ENCODE results near the gene FOXN3. TPM values are rescaled to one million over a fixed set of nuclear protein-coding genes. Genes with fewer than 3 reads are reported as not detected.
A peak's percentile ranks its signal among the peaks of the same experiment; 100 is the strongest.

Gene FOXN3
- total RNA-seq, 1 experiment from 2014 or later: 125 TPM

DNA sequence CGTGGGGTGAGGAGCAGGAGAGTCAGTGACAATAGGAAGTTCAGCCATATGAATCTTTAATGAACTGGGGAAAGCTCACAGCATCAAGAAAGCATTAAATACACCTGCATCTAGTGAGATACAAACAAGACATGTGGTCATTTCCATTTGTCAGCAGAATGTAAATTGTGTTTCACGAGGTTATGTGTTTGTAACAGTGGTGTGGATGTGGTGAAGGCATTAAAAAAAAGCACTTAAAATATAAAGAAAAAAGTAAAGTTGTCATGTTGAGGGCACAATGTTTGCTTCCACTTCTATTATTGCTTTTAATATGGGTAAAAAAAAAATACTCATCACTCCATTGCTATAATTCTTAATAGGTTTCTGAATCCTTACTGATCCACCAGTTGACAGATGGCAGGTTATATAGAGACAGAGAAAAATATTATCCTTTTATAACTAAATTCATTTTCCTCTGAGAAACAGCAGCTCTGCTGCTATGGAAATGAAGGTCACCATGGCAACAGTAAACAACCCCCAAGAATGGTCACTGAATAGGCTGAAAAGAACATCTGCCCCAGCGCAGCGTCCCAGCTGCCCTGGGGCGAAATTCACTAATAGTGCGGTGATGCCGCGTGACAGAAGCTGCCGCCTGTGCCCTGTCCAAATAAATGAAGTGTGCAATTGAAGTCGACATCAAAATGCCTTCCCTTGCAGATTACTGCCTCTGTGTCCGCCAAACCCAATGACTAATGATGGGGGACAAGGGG lies 226.1 kb downstream of the FOXN3 start:
- Histone ChIP-seq H3K23me2 (ENCODE audit: insufficient read length, low read depth, low read length, poor library complexity, severe bottlenecking) (no peaks in the 10 kb centered on the region), H4K91ac (ENCODE audit: insufficient read length, low read depth, low read length) (no peak overlapping the region), H2BK15ac (ENCODE audit: low read depth, low read length) (no peak overlapping the region), H3K27me3 (ENCODE audit: insufficient read depth, low read length) (no peaks in the 10 kb centered on the region), H4K8ac (replicated peaks; ENCODE audit: insufficient read length, low read depth, low read length) (no peak overlapping the region), H4K20me1 (ENCODE audit: control insufficient read depth, insufficient read depth, insufficient read length) (no peaks in the 10 kb centered on the region), H3K4me1 (ENCODE audit: insufficient read depth, low read length) (no peaks in the 10 kb centered on the region), H2BK20ac (ENCODE audit: low read depth, low read length, poor library complexity, severe bottlenecking) (no peak overlapping the region), H3K79me1 (ENCODE audit: insufficient read depth, low read depth, low read length, poor library complexity, severe bottlenecking) (no peaks in the 10 kb centered on the region), H2AK5ac (ENCODE audit: insufficient read length, low read length) (no peak overlapping the region), H3T11ph (ENCODE audit: low read length) (no peak overlapping the region), H2AFZ (ENCODE audit: low read length) (no peak overlapping the region), H3K27ac (ENCODE audit: insufficient read length, low read depth, low read length) (no peak overlapping the region), H2BK5ac (ENCODE audit: insufficient read length, low read length) (no peak overlapping the region), H3K4me2 (ENCODE audit: insufficient read depth, insufficient read length, low read length) (no peak overlapping the region), H3K9ac (ENCODE audit: extremely low read depth, insufficient read length, low read length) (no peak overlapping the region), H3K79me2 (ENCODE audit: insufficient read depth, low read length) (0 out of 2 replicates have a peak, but pooled peaks cover 3% of the 10 kb centered on the region), H4K5ac (ENCODE audit: insufficient read length, low read depth, low read length) (no peak overlapping the region), H3K56ac (ENCODE audit: insufficient read length, low read depth, low read length) (no peak overlapping the region), H2BK120ac (ENCODE audit: low read depth, low read length, poor library complexity, severe bottlenecking) (no peak overlapping the region), H3K14ac (ENCODE audit: insufficient read depth, low read length) (no peak overlapping the region), H2BK12ac (ENCODE audit: insufficient read length, low read depth, low read length) (no peak overlapping the region), H3K23ac (ENCODE audit: insufficient read length, low read depth, low read length) (no peak overlapping the region), H3K18ac (ENCODE audit: insufficient read length, low read depth, low read length) (no peak overlapping the region), H3K9me3 (ENCODE audit: control insufficient read depth, low read depth, low read length) (no peaks in the 10 kb centered on the region), H3K4ac (ENCODE audit: low read depth, low read length) (no peak overlapping the region)
- no peaks in the 10 kb centered on the region; a peak in 2 of 5 replicates for H3K9me3 Mint-ChIP-seq
- H3K27ac Mint-ChIP-seq: 0 out of 7 replicates have a peak overlapping the region, but pooled peaks of 1 of the 3 experiments have one; percentile 55
- DNase-seq: peak; percentile 43
- H3K36me3 Mint-ChIP-seq (ENCODE audit: insufficient read depth in 1 of 3, low read depth in 3 of 3): peaks cover 15 to 26% (median 26%) of the 10 kb centered on the region in 3 experiments
- no peak overlapping the region for H3K4me3 Mint-ChIP-seq
- TF ChIP-seq, protein P1, sequence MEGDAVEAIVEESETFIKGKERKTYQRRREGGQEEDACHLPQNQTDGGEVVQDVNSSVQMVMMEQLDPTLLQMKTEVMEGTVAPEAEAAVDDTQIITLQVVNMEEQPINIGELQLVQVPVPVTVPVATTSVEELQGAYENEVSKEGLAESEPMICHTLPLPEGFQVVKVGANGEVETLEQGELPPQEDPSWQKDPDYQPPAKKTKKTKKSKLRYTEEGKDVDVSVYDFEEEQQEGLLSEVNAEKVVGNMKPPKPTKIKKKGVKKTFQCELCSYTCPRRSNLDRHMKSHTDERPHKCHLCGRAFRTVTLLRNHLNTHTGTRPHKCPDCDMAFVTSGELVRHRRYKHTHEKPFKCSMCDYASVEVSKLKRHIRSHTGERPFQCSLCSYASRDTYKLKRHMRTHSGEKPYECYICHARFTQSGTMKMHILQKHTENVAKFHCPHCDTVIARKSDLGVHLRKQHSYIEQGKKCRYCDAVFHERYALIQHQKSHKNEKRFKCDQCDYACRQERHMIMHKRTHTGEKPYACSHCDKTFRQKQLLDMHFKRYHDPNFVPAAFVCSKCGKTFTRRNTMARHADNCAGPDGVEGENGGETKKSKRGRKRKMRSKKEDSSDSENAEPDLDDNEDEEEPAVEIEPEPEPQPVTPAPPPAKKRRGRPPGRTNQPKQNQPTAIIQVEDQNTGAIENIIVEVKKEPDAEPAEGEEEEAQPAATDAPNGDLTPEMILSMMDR (conservative IDR thresholded peaks at IDR 0.05): no peak
- peaks cover 20 to 22% of the 10 kb centered on the region in 2 experiments for H3K4me1 Mint-ChIP-seq
- no CpG with 5 or more reads among the region's 11 CpGs for WGBS (ENCODE audit: extremely low coverage, insufficient read length, low lambda C conversion rate)
- H3K27me3 Mint-ChIP-seq (ENCODE audit: low read depth): no peaks in the 10 kb centered on the region; the same call in 1 of the 2 replicates
